Measurements from ENCODE around the gene AFTPH.
"Not testable (repeated sequence)": the region's sequence is repeated elsewhere in the genome, so short reads cannot be mapped to it uniquely, and the experiment has no call there.

Gene AFTPH

DNA sequence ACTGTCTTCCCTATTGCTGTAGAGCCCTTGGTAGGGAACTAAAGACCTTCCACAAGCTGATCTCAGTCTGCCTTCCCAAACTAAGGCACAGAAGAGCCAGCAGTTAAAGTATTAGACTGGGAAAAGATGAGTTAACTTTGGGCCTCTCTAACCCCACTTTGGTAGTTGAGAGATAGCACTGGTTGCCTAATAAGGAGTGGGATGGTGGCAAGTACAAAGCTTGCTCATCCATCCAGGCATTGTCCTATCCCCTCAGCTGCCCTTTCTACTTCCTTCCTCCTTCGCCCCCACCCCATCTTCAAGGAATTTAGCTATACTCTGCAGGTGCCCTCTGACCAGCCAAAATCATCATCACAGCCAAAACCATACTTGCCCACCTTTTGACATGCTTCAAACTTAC, 22.2 kb upstream of the AFTPH start:
- DNase-seq: no peak

DNA sequence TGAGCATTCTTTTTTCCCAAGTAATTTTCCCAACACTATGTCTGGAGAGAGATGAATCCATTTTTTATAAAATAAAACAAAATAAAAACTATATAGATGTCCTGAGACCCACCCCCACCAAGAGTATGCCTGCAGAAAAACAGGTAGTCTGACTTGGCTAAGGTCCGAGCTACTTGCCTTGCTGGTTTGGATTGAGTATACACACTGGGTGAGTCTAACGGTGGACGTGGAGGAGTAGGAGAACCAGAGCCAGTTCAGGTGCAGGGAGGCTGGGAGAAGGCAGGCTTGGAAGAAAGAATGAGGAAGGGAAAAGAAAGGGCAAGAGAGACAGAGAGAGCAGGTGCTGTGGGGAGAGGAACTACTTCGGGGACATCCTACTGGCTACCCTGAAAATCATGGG, 21.3 kb upstream of the AFTPH start:
- no peak for DNase-seq

GRCh38 chr2:64504774-64505720, 19.1 kb upstream of the AFTPH start:
- no peak for DNase-seq

DNA sequence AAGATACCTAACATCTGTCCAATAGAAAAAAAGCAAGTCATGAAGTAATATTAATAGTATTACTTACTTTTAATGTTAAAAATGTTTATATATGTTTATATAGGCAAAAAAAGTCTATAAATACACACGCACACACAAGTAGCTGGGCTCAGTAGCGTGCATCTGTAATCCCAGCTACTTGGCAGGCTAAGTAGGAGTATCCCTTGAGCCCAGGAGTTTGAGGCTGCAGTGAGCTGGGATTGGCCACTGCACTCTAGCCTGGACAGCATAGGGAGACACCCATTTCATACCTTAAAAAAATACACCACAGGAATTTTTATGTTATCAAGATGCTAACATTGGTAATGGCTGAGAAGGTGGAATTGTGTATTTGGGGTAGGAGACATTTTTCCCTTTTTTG, 17.4 kb upstream of the AFTPH start:
- no peak for DNase-seq

- DNase-seq: no peak
Measured at GRCh38 chr2:64514008-64514407, 10.1 kb upstream of the AFTPH start.

DNA sequence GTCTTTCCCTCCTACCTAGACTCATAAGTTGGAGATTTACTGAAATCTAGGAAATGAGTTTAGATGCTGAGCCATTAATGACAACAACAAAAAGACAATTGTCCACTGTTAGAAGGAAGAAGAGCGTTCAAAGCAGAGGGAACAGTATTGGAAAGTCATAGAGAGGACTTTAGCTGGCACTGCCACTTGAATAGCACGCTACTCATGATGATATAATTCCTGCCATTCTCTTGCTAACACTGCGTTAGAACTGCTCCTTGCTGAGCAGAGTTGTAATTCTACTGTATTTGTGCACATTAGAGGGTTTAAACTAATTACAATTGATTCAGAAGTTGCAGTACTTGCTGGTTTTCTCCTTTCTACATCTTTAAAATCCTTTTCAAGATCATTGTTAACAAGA, 9.0 kb upstream of the AFTPH start:
- no peak for DNase-seq

GRCh38 chr2:64516651-64517510, 7.2 kb upstream of the AFTPH start:
- DNase-seq: no peak

DNA sequence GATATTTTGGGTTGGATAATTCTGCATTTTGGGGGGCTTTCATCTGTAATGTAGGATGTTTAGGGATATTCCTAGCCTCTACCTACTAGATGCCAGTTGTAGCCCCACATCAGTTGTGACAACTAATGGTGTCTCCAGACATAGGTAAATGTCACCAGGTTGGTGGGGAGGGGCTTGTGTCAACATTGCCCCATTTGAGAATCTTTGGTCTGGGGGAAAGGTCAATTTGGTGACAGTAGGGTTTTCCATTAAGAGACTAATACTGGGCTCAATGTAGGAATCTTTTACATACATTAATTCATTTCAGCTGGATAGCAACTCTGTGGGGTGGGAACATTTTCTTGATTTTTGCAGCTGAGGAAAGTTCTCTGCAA, 6.6 kb upstream of the AFTPH start:
- no peak for DNase-seq

- DNase-seq: peak; percentile 65
Measured at GRCh38 chr2:64522843-64523428, 1.2 kb upstream of the AFTPH start.

DNA sequence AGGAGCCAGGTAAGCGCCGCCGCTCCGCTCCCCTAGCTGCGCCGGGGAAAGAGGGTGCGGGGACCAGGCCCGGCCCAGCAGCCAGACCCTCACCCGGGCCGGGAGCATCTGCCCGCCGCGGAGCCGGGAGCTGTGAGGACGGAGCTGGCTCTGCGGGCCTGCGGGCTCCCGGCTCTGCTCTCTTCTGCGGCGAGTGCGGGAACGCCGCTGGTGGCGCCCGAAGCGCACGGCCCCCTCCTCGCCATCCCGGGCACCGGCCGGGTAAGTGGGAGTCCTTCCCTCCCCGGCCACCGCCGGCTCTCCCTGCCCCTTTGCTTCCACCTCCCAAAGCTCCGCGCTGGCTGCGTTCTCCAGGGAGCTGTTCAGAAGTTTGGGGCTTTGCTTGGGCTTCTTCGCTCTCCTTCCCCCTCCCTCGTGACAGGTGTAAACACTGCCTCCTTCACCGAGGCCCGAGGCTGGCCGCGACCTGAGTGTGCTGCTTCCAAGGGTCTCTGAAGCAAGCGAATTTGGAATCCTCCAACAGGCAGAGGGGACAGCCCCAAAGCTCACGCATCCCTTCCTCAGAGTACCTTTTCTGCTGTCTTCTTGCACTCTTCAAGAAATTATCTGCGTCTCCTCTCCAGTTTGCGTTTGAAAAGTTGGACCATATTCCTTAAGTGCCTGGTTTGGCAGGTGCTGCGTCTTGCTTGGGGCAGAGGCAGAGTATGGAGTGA, 632 bp downstream of the AFTPH start:
- no peak for DNase-seq

DNA sequence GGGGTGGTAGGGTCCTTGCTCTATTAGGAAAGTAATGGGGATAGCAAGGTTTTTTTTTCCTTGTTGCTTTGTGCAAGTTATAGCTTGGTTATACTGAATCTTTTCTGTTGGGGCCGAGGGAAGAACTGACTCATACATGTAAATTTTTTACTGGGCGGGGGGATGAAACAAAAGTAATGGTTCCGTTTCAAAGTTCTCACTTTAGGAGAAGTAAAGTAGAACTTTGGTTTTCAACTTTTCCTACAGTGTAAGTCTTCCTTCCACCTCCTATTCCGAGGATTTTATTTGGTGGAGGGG, 1.1 kb downstream of the AFTPH start:
- DNase-seq: no peak

DNA sequence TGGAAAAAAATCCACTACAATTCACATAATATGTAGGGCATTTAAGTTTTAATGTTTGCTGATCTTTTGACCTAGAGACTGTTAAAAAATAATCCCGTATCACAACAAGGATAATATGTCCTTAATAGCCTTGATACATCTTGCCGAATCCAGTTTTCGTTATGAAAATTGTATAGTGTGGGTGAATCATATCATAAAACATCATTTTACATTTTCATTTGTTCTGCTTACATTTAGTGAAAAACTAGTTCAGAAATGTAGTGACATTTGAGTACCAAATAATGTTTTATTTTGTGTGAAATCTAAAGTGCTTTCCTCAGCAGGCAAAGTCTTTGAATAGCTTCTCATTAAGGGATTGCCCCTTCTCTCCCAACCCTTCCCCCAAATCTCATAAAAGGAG, 1.9 kb downstream of the AFTPH start:
- no peak for DNase-seq

- not testable (repeated sequence) for DNase-seq
Measured at GRCh38 chr2:64530946-64531345, 6.8 kb downstream of the AFTPH start.

- DNase-seq: no peak
Measured at GRCh38 chr2:64532030-64532429, 7.9 kb downstream of the AFTPH start.

- DNase-seq: no peak
Measured at GRCh38 chr2:64533882-64534281, 9.8 kb downstream of the AFTPH start.

DNA sequence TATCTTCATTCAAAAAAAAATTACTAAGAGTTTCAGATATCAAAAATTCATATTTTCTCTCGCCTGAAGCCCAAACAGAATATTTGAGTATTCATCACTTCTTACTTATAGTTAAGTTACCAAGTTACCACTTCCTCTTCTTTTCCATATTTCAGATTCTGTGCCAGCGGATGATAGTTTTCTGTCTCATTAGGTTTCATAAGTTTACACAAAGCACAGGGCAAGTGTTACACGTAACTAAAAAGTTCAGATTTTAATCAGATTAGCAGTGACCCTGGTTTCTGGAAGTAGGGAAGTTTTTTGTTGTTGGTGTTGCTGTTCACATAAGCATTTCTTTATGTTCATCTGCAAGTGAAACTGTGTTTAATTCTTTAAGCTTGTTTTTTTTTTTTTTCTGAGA, 10.2 kb downstream of the AFTPH start:
- no peak for DNase-seq

DNA sequence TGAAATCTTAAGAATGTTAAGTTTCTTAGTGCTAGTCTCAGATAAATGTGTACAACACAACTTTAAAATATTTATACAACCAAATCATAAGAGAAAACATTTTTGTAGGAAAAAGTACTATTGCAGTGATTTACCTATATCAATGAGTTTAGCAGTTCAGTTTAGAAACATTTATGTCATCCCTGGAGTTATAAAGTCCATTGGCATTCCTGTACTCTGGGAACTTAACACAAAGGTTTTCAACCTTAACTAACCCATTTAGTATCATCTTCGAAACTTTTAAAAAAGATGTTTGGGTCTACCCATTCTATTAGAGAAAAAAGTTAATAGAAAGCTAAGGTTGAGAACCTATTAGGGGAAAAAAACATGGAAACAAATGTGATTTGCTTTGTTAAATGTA, 10.9 kb downstream of the AFTPH start:
- DNase-seq: no peak

DNA sequence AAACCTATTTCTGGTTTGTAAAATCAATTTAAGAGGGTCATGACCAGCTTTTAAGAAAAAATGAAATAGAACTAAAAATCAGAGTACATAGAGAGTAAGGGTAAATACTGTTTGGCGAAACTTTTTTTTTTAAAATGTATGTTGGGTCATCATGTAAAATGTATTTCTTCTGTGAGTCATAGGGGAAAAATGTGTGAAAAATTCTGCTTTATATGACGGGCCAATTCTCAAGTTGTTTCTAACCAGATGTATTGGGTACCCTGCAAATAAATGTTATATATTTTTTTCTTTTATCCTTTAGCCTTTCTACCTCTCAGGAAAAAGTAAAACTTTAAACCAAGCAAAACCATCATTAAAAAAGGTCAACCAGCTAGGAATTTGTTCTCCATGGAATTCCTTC, 13.9 kb downstream of the AFTPH start:
- no peak for DNase-seq

GRCh38 chr2:64538764-64539433, 14.8 kb downstream of the AFTPH start:
- no peak for DNase-seq

DNA sequence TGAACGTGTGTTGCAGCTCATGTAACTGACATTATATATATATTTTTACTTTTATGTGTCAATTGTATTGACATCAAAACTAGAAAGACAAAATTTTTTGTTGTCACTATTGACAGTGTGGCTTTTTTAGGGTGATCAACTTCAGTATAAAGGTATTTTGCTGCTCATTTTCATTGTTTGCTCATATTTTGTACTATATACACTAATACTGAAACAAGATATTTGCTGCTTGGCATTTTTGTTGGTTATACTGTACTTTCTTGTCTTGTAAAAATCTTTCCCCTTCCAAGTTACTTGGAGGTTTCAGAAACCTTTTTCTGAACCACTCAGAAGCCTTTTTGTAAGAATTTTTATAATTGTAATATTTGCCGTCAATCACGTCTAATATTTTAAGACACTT, 16.5 kb downstream of the AFTPH start:
- no peak for DNase-seq

DNA sequence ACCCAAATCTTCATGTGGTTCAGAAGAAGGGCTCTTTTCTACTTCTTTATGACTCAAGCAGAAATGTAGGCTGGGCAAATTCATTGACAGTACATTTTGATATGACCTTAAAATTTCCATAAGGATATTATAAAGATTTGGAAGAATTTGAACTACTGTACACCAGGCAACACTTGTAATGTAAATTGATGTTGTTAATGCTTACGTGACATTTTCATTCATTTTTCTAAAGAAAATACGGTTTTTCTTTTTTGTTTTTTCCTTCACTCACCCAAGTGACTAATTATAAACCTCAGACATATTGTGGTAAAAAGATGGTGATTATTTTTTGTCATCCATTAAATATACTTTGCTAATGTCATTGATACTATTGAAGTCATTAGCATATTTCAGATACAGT, 17.4 kb downstream of the AFTPH start:
- DNase-seq: no peak
